DND-41 (cell line): ENCODE data around the gene LY86.

ENCODE experiments used
- CTCF ChIP-seq: IDR thresholded peaks from 2 replicates; pipeline ENCODE4 v1.5.1; 2012; ENCODE audit warnings: borderline replicate concordance, low read length, moderate library complexity, mild to moderate bottlenecking; ENCODE audit not compliant: poor library complexity, severe bottlenecking; ENCODE audit errors: extremely low read depth
- EZH2 ChIP-seq: IDR thresholded peaks from 3 replicates; pipeline ENCODE4 v1.6.1; 2012; ENCODE audit warnings: borderline replicate concordance, low read depth, mild to moderate bottlenecking, moderate library complexity, low read length, inconsistent platforms; ENCODE audit not compliant: severe bottlenecking

GRCh38 chr6:6604566-6604965, 16.0 kb downstream of the LY86 start:
- TF ChIP-seq CTCF: no peak
- TF ChIP-seq EZH2: no peak
